HAP-1 (cell line): ENCODE results near the gene CELA2A.

Experiments used
- DNase-seq, 2 experiments: peaks; one replicate each; pipeline ENCODE4 v3.0.0-alpha.2; 2016 to 2020; ENCODE audit warnings: low spot score in 2 of 2
- H3K27me3 ChIP-seq: fragments of 250-450 bp; sonication (Bioruptor Pico); 2 replicates; pipeline ENCODE4 v1.5.1; 2020; ENCODE audit warnings: low read depth, mild to moderate bottlenecking, moderate library complexity
- H3K36me3 ChIP-seq: fragments of 250-450 bp; sonication (Bioruptor Pico); replicated peaks from 2 replicates; pipeline ENCODE4 v1.5.1; 2020; ENCODE audit warnings: mild to moderate bottlenecking
- H3K4me1 ChIP-seq: fragments of 250-450 bp; sonication (Bioruptor Pico); 2 replicates; pipeline ENCODE4 v1.5.1; 2020; ENCODE audit warnings: mild to moderate bottlenecking
- H3K4me3 ChIP-seq: fragments of 250-450 bp; sonication (Bioruptor Pico); 2 replicates; pipeline ENCODE4 v1.5.1; 2020; ENCODE audit warnings: mild to moderate bottlenecking, moderate library complexity
- H3K9me3 ChIP-seq: fragments of 250-450 bp; sonication (Bioruptor Pico); 2 replicates; pipeline ENCODE4 v1.5.1; 2020; ENCODE audit warnings: mild to moderate bottlenecking, moderate library complexity
- in situ Hi-C: fragments of 300-500 bp; cut with MboI; formaldehyde crosslinking; loops from 3 replicates; pipeline ENCODE4 v1.14.3; 2020; ENCODE audit warnings: low sequenced_read_pairs, inconsistent platforms, mixed read lengths

The CELA2A gene

GRCh38 chr1:15456313-15456954 is at the start of gene CELA2A:
CELA2A (plus strand) TSS chr1:15456732; CDS start chr1:15456754, 22 bp downstream.
- Histone ChIP-seq H3K36me3 (no peaks in the 10 kb centered on the region), H3K27me3 (no peaks in the 10 kb centered on the region), H3K4me3 (no peak within 1 kb of the TSS), H3K4me1 (no peaks in the 10 kb centered on the region), H3K9me3 (no peaks in the 10 kb centered on the region)
- DNase-seq: no peak
- in situ Hi-C loops: no loop called here

GRCh38 chr1:15407580-15407979 is 49.0 kb upstream of the CELA2A start:
- H3K27me3 ChIP-seq: no peaks in the 10 kb centered on the region
- no peaks in the 10 kb centered on the region for H3K9me3 ChIP-seq
- no peak for DNase-seq
- H3K36me3 ChIP-seq: no peaks in the 10 kb centered on the region
- no peak overlapping the region for H3K4me3 ChIP-seq
- in situ Hi-C loops: no loop called here
- peaks cover 4% of the 10 kb centered on the region for H3K4me1 ChIP-seq

- DNase-seq: no peak
- H3K27me3 ChIP-seq: no peaks in the 10 kb centered on the region
- H3K4me3 ChIP-seq: peak overlapping the region; percentile 71
- no peaks in the 10 kb centered on the region for H3K9me3 ChIP-seq
- peaks cover 4% of the 10 kb centered on the region for H3K4me1 ChIP-seq
- in situ Hi-C loops: no loop called here
- no peaks in the 10 kb centered on the region for H3K36me3 ChIP-seq
Observed at GRCh38 chr1:15408890-15409387, 47.6 kb upstream of the CELA2A start.

GRCh38 chr1:15409388-15410222 is 46.9 kb upstream of the CELA2A start, which contains the start of gene EFHD2:
EFHD2 (plus strand) TSS chr1:15409888; CDS start chr1:15409972, 84 bp downstream.
- in situ Hi-C loops: no loop called here

GRCh38 chr1:15410223-15410883 is 46.2 kb upstream of the CELA2A start:
- peak in 1 of 2 experiments; percentile 33 for DNase-seq
- Histone ChIP-seq H3K27me3 (no peaks in the 10 kb centered on the region), H3K4me1 (peaks cover 4% of the 10 kb centered on the region), H3K4me3 (peak overlapping the region; percentile 71), H3K36me3 (no peaks in the 10 kb centered on the region; the same call in 1 of the 2 replicates), H3K9me3 (no peaks in the 10 kb centered on the region)
- in situ Hi-C loops: no loop called here

More at GRCh38 chr1:15409388-15410222, 46.9 kb upstream of the CELA2A start, which contains the start of gene EFHD2:
- no peaks in the 10 kb centered on the region for H3K27me3 ChIP-seq
- peak within 1 kb of the TSS; percentile 71 for H3K4me3 ChIP-seq
- no peaks in the 10 kb centered on the region for H3K36me3 ChIP-seq
- peaks cover 4% of the 10 kb centered on the region for H3K4me1 ChIP-seq
- no peaks in the 10 kb centered on the region for H3K9me3 ChIP-seq
- DNase-seq: peak; percentile 79 to 92

GRCh38 chr1:15410884-15411245 is 45.7 kb upstream of the CELA2A start:
- Histone ChIP-seq H3K4me1 (peaks cover 4% of the 10 kb centered on the region), H3K36me3 (no peaks in the 10 kb centered on the region; the same call in 1 of the 2 replicates), H3K9me3 (no peaks in the 10 kb centered on the region), H3K27me3 (no peaks in the 10 kb centered on the region), H3K4me3 (peak overlapping the region; percentile 71)
- no peak for DNase-seq
- in situ Hi-C loops: no loop called here

- no peak for DNase-seq
- in situ Hi-C loops: no loop called here
Observed at GRCh38 chr1:15411593-15412137, 44.9 kb upstream of the CELA2A start.

GRCh38 chr1:15412175-15412800 is 44.2 kb upstream of the CELA2A start:
- H3K36me3 ChIP-seq: no peaks in the 10 kb centered on the region; the same call in 1 of the 2 replicates
- peaks cover 4% of the 10 kb centered on the region for H3K4me1 ChIP-seq
- H3K9me3 ChIP-seq: no peaks in the 10 kb centered on the region
- in situ Hi-C loops: no loop called here
- no peak for DNase-seq
- H3K27me3 ChIP-seq: no peaks in the 10 kb centered on the region
- no peak overlapping the region for H3K4me3 ChIP-seq

More at GRCh38 chr1:15411593-15412137, 44.9 kb upstream of the CELA2A start:
- Histone ChIP-seq H3K36me3 (no peaks in the 10 kb centered on the region; the same call in 1 of the 2 replicates), H3K27me3 (no peaks in the 10 kb centered on the region), H3K4me1 (peaks cover 4% of the 10 kb centered on the region), H3K4me3 (peak overlapping the region; percentile 71), H3K9me3 (no peaks in the 10 kb centered on the region)

- no peaks in the 10 kb centered on the region; the same call in 1 of the 2 replicates for H3K36me3 ChIP-seq
- no peak overlapping the region for H3K4me3 ChIP-seq
- H3K9me3 ChIP-seq: no peaks in the 10 kb centered on the region
- peaks cover 4% of the 10 kb centered on the region for H3K4me1 ChIP-seq
- no peaks in the 10 kb centered on the region for H3K27me3 ChIP-seq
- in situ Hi-C loops: no loop called here
- DNase-seq: no peak
Observed at GRCh38 chr1:15412843-15413242, 43.7 kb upstream of the CELA2A start.

GRCh38 chr1:15413563-15414444 is 42.7 kb upstream of the CELA2A start:
- in situ Hi-C loops: no loop called here
- no peak for DNase-seq
- H3K27me3 ChIP-seq: no peaks in the 10 kb centered on the region
- H3K36me3 ChIP-seq: no peaks in the 10 kb centered on the region; the same call in 1 of the 2 replicates
- peaks cover 4% of the 10 kb centered on the region for H3K4me1 ChIP-seq
- no peaks in the 10 kb centered on the region for H3K9me3 ChIP-seq
- no peak overlapping the region for H3K4me3 ChIP-seq

GRCh38 chr1:15414445-15414983 is 42.0 kb upstream of the CELA2A start:
- no peaks in the 10 kb centered on the region for H3K9me3 ChIP-seq
- in situ Hi-C loops: no loop called here

More at GRCh38 chr1:15414445-15414983, 42.0 kb upstream of the CELA2A start:
- Histone ChIP-seq H3K4me3 (no peak overlapping the region), H3K36me3 (no peaks in the 10 kb centered on the region; the same call in 1 of the 2 replicates), H3K27me3 (no peaks in the 10 kb centered on the region), H3K4me1 (no peaks in the 10 kb centered on the region; the same call in 1 of the 2 replicates)
- no peak for DNase-seq
